Effector memory CD4-positive, alpha-beta T cell (primary cell): ENCODE measurements around the gene CYP2W1.
"Not testable (repeated sequence)": the region's sequence is repeated elsewhere in the genome, so short reads cannot be mapped to it uniquely, and the experiment has no call there.

Experiments
- DNase-seq, 3 donors: peaks; one replicate each; pipeline ENCODE4 v3.0.0-alpha.2; 2020
- H3K27ac ChIP-seq: 2 replicates; pipeline ENCODE4 v1.7.0; 2013; ENCODE audit warnings: mild to moderate bottlenecking, low read length, moderate library complexity; ENCODE audit not compliant: insufficient read depth, poor library complexity, severe bottlenecking
- H3K27me3 ChIP-seq: replicated peaks from 2 replicates; pipeline ENCODE4 v1.7.0; 2013; ENCODE audit warnings: mild to moderate bottlenecking, low read length; ENCODE audit not compliant: insufficient read depth, control insufficient read depth, poor library complexity, severe bottlenecking
- H3K36me3 ChIP-seq: 2 replicates; pipeline ENCODE4 v1.7.0; 2013; ENCODE audit warnings: mild to moderate bottlenecking, low read length, moderate library complexity; ENCODE audit not compliant: control insufficient read depth, insufficient read depth
- H3K4me1 ChIP-seq: 2 replicates; pipeline ENCODE4 v1.7.0; 2013; ENCODE audit warnings: low read length, mild to moderate bottlenecking; ENCODE audit not compliant: control insufficient read depth, insufficient read depth, poor library complexity, severe bottlenecking
- H3K4me3 ChIP-seq: 2 replicates; pipeline ENCODE4 v1.7.0; 2013; ENCODE audit warnings: low read length, low read depth, mild to moderate bottlenecking; ENCODE audit not compliant: insufficient read depth, poor library complexity, severe bottlenecking
- H3K9me3 ChIP-seq: 2 replicates; pipeline ENCODE4 v1.7.0; 2013; ENCODE audit warnings: mild to moderate bottlenecking, low read length, moderate library complexity; ENCODE audit not compliant: control insufficient read depth

Gene CYP2W1

DNA sequence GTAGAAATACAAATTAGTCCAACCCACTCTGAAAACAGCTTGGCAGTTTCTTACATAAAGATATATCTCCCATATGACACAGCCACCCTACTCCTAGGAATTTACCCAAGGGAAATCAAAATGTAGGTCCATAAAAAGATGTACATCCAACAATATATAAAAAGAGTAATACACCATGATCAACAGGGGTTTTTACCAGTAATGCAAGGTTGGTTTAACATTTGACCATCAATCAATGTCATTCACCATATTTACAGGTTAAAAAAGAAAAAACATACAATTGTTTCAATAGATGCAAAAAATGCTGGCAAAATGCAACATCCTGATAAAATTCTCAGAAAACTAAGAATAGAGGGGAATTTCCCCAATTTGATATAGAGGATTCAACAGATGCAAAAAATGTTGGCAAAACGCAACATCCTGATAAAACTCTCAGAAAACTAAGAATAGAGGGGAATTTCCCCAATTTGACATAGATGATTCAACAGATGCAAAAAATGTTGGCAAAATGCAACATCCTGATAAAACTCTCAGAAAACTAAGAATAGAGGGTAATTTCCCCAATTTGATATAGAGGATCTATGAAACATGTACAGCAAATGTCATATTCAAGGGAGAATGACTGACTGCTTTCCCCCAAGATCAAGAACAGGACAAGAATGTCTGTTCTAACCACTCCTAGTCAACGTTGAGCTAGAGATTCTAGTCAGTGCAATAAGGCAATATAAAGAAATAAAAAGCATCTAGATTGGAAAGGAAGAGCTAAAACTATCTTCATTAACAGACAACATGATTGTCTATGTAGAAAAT is 42.2 kb upstream of the CYP2W1 start:
- Histone ChIP-seq H3K4me3 (no peak overlapping the region), H3K4me1 (no peaks in the 10 kb centered on the region), H3K27ac (no peak overlapping the region), H3K9me3 (no peaks in the 10 kb centered on the region), H3K36me3 (no peaks in the 10 kb centered on the region), H3K27me3 (no peaks in the 10 kb centered on the region)
- DNase-seq = no peak

DNA sequence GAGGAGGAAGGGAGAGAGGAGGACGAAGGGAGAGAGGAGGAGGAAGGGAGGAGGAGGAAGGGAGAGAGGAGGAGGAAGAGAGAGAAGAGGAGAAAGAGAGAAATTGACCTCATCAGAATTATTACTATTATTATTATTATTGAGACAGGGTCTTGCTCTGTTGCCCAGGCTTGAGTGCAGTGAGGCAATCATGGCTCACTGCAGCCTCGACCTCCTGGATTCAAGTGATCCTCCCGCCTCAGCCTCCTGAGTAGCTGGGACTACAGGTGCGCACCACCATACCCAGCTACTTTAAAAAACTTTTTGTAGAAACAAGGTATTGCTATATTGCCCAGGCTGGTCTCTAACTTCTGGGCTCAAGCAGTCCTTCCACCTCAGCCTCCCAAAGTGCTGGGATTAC is 39.2 kb upstream of the CYP2W1 start:
- not testable (repeated sequence) for H3K4me3 ChIP-seq, H3K4me1 ChIP-seq, H3K27me3 ChIP-seq, H3K36me3 ChIP-seq, H3K9me3 ChIP-seq, DNase-seq, H3K27ac ChIP-seq

DNA sequence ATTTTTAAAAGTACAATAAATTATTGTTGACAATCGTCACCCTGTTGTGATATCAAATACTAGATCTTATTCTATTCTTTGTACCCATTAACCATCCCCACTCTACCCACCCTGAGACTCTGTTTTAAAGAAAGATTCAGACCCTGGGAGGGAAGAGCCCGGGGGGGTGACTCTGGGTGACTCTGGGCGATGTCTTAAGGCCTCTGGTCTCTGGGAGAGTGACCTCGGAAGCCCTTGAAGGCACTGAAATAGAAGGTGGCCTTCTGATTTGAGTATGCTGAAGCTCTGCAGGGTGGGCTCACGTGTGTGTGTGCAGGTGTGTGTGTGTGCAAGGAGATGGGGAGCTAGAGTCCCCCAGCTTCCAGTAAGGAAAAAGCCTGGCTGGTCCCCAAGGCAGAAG is 38.2 kb upstream of the CYP2W1 start:
- DNase-seq = no peak
- Histone ChIP-seq H3K4me1 (no peaks in the 10 kb centered on the region), H3K36me3 (no peaks in the 10 kb centered on the region), H3K27ac (no peak overlapping the region), H3K9me3 (no peaks in the 10 kb centered on the region), H3K27me3 (no peaks in the 10 kb centered on the region), H3K4me3 (no peak overlapping the region)

DNA sequence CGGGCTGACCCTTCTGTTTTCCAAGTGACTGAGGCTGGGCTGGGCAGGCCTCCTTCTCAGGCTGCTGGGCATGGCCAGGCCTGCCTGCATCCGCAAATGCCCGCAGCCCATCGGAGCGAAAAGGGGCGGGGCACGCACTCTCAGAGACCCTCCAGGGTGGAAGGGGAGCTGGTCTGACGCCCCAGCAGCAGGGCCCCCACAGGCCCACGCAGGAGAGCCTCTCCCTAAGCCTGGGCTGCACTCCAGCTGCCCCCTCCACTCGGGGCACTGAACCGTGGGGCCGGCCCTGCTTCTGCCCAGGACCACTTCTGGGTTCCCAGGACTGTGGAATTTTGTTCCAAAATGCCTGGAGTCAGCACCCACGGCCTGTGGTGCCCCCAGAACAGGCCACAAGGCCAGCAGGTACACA is 37.8 kb upstream of the CYP2W1 start:
- Histone ChIP-seq H3K27ac (no peak overlapping the region), H3K9me3 (no peaks in the 10 kb centered on the region), H3K36me3 (no peaks in the 10 kb centered on the region), H3K27me3 (no peaks in the 10 kb centered on the region), H3K4me3 (no peak overlapping the region), H3K4me1 (no peaks in the 10 kb centered on the region)
- DNase-seq = no peak

DNA sequence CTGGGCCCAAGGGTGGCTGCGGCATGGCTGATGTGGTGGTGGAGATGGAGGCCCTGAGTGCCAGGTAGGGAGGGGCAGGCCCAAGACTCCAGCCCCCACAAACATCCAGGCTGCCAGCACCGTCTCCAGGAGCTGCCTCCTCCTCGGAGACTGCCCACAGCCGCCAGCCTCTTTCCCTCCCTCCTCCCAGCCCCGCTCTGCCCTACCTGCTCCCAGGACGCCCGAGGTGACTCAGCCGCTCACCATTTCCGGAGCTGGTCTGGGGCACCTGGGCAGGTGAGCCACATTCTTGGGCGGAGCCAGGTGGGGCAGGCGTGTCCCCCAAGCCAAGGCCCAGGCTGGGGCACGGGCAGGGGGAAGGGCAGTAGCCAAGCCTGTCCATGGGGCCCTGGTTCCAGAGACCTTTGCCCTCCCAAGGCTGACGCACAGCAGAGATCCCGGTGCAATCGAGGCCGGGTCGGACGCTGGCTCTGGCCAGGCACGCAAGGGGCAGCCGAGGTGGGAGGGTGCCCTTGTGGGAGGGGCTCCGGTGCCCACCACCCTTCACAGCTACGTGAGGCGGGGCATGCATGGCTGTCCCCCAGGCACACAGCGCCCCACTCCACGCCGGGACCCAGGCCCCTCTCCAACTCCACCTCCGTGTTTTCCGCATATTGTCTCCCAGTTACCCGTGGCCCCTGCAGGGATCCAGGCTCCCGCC is 37.3 kb upstream of the CYP2W1 start:
- Histone ChIP-seq H3K9me3 (no peaks in the 10 kb centered on the region), H3K4me1 (no peaks in the 10 kb centered on the region), H3K4me3 (no peak overlapping the region), H3K27me3 (no peaks in the 10 kb centered on the region), H3K36me3 (no peaks in the 10 kb centered on the region), H3K27ac (no peak overlapping the region)
- DNase-seq = no peak

DNA sequence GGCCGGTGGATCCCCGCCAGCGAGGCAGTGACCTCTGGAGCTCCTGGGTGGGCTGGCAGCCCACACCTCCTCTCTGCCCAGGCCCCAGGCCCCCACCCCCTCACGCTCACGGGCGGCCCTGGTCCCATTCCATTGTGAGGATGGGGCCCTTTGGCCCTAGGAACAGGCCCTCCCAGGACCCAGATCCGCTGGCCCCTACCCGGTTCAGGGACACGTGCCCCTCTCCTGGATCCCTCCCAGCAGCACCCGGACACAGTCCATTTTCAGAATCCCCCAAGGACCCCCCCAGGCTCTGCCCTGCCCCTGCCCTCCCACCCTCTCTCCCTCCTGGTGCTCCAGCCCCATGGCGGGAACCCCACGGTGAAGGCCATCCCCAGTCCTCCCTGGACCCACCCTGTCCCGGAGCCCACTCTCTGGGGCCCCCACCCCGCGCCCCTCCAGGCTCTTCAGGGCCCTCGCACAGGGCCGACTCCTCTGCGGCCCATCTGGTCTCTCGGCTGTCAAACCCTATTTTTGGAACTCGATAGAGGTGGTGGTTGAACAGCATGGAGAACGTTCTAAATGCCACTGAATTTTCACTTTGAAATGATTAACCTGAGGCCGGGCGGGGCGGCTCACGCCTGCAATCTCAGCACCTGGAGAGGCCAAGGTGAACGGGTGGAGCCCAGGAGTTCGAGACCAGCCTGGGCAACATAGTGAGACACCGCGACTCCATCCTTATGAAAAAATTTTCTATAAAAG is 36.6 kb upstream of the CYP2W1 start:
- no peaks in the 10 kb centered on the region for H3K4me1 ChIP-seq

DNA sequence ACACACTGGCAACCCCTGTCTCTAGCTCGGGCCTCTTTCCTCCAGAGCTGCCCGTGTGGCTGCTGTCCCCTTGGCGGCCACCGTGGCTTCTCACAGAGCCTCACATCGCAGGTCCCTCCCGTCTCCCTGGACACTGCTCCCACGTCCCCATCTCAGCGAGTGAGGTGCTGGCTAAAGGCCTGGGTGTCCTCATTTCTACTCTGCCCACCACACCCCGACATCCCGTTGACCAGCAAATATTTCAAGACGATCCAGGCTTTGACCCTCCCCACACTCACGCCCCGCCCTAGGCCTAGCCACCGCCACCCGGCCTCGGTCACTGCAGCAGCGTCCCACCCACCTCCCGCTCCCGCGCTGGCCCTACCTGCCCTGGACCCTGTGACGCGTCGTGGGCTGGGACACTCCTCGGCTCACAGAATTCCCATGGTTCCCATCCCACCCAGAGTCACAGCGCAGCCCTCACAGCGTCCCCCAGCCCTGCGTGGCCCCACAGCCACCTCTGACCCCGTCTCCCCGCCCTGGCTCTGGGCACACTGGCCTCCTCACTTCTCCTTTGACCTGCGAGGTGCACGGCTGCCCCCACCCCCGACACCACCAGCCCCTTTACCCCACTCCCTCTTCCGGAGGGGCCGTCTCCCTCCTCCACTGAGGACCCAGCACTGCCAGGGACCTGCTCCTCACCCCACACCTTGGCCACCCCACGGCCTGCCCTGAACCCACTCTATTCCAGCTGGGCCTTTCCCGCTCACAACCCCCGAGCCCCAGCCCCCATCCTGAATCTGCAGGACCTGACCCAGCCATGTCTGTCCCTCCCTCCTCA is 35.4 kb upstream of the CYP2W1 start:
- Histone ChIP-seq H3K27me3 (no peaks in the 10 kb centered on the region), H3K9me3 (no peaks in the 10 kb centered on the region), H3K4me1 (no peaks in the 10 kb centered on the region), H3K4me3 (no peak overlapping the region), H3K36me3 (no peaks in the 10 kb centered on the region), H3K27ac (no peak overlapping the region)
- DNase-seq = no peak

More for the DNA sequence above, 36.6 kb upstream of the CYP2W1 start:
- Histone ChIP-seq H3K27ac (no peak overlapping the region), H3K36me3 (no peaks in the 10 kb centered on the region), H3K9me3 (no peaks in the 10 kb centered on the region), H3K4me3 (no peak overlapping the region), H3K27me3 (no peaks in the 10 kb centered on the region)
- DNase-seq = no peak

DNA sequence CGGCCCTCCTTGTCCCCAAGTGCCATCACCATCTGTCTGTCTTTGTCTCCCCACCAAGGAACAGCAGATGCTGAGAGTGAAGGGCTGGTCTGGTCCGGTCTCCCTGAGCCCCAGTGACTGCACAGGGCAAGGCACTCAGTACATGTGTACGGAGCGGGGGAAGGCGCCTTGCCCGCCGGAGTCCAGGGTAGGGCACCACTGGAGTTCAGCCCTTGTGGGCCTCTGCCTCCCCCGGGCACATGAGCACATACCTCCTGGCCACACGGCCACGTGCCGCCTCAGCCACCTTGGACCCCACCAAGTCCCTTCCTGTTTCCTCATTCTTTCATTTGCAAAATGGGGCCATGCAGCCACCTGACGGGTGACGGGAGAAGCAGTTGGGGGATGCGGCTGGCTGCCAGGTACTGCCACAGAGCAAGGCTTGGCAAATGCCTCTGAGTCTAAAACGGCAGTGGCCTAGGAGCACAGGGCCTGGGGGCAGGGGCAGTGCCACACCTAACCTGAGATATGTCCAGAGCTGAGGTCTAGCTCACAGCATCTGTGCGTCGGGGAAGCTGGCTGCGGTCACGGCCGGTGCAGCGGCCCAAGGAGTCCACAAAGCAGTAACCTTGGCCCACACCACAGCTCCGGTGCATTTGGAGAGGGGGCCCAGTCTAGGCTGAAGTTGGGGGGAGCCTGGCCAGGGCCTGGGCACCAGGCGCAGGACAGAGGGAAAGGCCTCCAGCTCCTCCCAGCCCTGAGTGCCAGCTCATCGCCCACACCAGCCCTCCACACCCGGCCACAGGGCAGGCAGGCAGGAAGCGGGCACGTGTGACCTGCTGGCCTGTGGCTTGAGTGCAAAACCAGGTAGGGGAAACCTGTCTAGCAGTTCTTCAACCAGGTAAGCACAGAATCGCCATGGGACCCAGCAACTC is 33.7 kb upstream of the CYP2W1 start:
- H3K36me3 ChIP-seq = no peaks in the 10 kb centered on the region
- no peak overlapping the region for H3K4me3 ChIP-seq
- no peaks in the 10 kb centered on the region for H3K27me3 ChIP-seq
- H3K27ac ChIP-seq = no peak overlapping the region
- H3K9me3 ChIP-seq = no peaks in the 10 kb centered on the region
- DNase-seq = no peak
- H3K4me1 ChIP-seq = peaks cover 6% of the 10 kb centered on the region
